ENCODE measurements around the gene TMPRSS3.

TMPRSS3 gene

GRCh38 chr21:42395905-42396651 is at the start of gene TMPRSS3:
Gene TMPRSS3, minus strand, starts transcription at chr21:42396052. Its CDS starts 635 bp downstream, at chr21:42395417.
- no peak within 1 kb of the TSS for H3K27ac Mint-ChIP-seq
- H3K4me1 Mint-ChIP-seq (ENCODE audit: low read depth) = no peaks in the 10 kb centered on the region
- H3K27me3 Mint-ChIP-seq = peaks cover 2% of the 10 kb centered on the region
- H3K9me3 Mint-ChIP-seq = no peaks in the 10 kb centered on the region
- intact Hi-C loops (cut with micrococcal nuclease) = no loop called here
- no peaks in the 10 kb centered on the region for H3K36me3 Mint-ChIP-seq (ENCODE audit: low read depth)
- no peak within 1 kb of the TSS for H3K4me3 Mint-ChIP-seq

- Mint-ChIP-seq H3K27ac (no peak overlapping the region), H3K27me3 (peaks cover 4% of the 10 kb centered on the region), H3K36me3 (ENCODE audit: low read depth) (no peaks in the 10 kb centered on the region), H3K4me1 (ENCODE audit: low read depth) (peaks cover 4% of the 10 kb centered on the region), H3K9me3 (no peaks in the 10 kb centered on the region), H3K4me3 (no peak overlapping the region)
- intact Hi-C loops (cut with micrococcal nuclease) = loop anchor here (10.0 kb wide), 1 partner anchor 111 kb away; no protein-coding TSS in a partner anchor
Observed at GRCh38 chr21:42445311-42445710, 49.5 kb upstream of the TMPRSS3 start.

GRCh38 chr21:42444745-42445059 is 48.9 kb upstream of the TMPRSS3 start:
- no peak overlapping the region for H3K27ac Mint-ChIP-seq

GRCh38 chr21:42443876-42444744 is 48.3 kb upstream of the TMPRSS3 start:
- peaks cover 4% of the 10 kb centered on the region for H3K27me3 Mint-ChIP-seq
- intact Hi-C loops (cut with micrococcal nuclease) = loop anchor here (10.0 kb wide), 1 partner anchor 109 kb away; no protein-coding TSS in a partner anchor

More at GRCh38 chr21:42444745-42445059, 48.9 kb upstream of the TMPRSS3 start:
- Mint-ChIP-seq H3K27me3 (peaks cover 4% of the 10 kb centered on the region), H3K9me3 (no peaks in the 10 kb centered on the region), H3K4me3 (no peak overlapping the region), H3K4me1 (ENCODE audit: low read depth) (peaks cover 2% of the 10 kb centered on the region), H3K36me3 (ENCODE audit: low read depth) (no peaks in the 10 kb centered on the region)
- intact Hi-C loops (cut with micrococcal nuclease) = loop anchor here (10.0 kb wide), 1 partner anchor 110 kb away; no protein-coding TSS in a partner anchor

GRCh38 chr21:42443181-42443785 is 47.4 kb upstream of the TMPRSS3 start:
- no peaks in the 10 kb centered on the region for H3K9me3 Mint-ChIP-seq
- H3K27ac Mint-ChIP-seq = no peak overlapping the region

More at GRCh38 chr21:42443876-42444744, 48.3 kb upstream of the TMPRSS3 start:
- no peaks in the 10 kb centered on the region for H3K9me3 Mint-ChIP-seq
- H3K4me1 Mint-ChIP-seq (ENCODE audit: low read depth) = peaks cover 8% of the 10 kb centered on the region
- no peak overlapping the region for H3K27ac Mint-ChIP-seq
- no peaks in the 10 kb centered on the region for H3K36me3 Mint-ChIP-seq (ENCODE audit: low read depth)
- H3K4me3 Mint-ChIP-seq = no peak overlapping the region

GRCh38 chr21:42441963-42442362 is 46.1 kb upstream of the TMPRSS3 start:
- H3K4me3 Mint-ChIP-seq = no peak overlapping the region
- intact Hi-C loops (cut with micrococcal nuclease) = loop anchor here (10.0 kb wide), 1 partner anchor 107 kb away; no protein-coding TSS in a partner anchor
- peaks cover 10% of the 10 kb centered on the region for H3K4me1 Mint-ChIP-seq (ENCODE audit: low read depth)
- peaks cover 10% of the 10 kb centered on the region for H3K27me3 Mint-ChIP-seq
- no peak overlapping the region for H3K27ac Mint-ChIP-seq
- H3K9me3 Mint-ChIP-seq = no peaks in the 10 kb centered on the region
- no peaks in the 10 kb centered on the region for H3K36me3 Mint-ChIP-seq (ENCODE audit: low read depth)

More at GRCh38 chr21:42443181-42443785, 47.4 kb upstream of the TMPRSS3 start:
- no peak overlapping the region for H3K4me3 Mint-ChIP-seq
- H3K4me1 Mint-ChIP-seq (ENCODE audit: low read depth) = peaks cover 10% of the 10 kb centered on the region
- intact Hi-C loops (cut with micrococcal nuclease) = loop anchor here (10.0 kb wide), 1 partner anchor 108 kb away; no protein-coding TSS in a partner anchor
- H3K36me3 Mint-ChIP-seq (ENCODE audit: low read depth) = no peaks in the 10 kb centered on the region
- H3K27me3 Mint-ChIP-seq = peaks cover 8% of the 10 kb centered on the region

GRCh38 chr21:42440187-42440792 is 44.4 kb upstream of the TMPRSS3 start:
- Mint-ChIP-seq H3K4me1 (ENCODE audit: low read depth) (peaks cover 10% of the 10 kb centered on the region), H3K9me3 (no peaks in the 10 kb centered on the region), H3K27me3 (peaks cover 8% of the 10 kb centered on the region), H3K36me3 (ENCODE audit: low read depth) (no peaks in the 10 kb centered on the region), H3K4me3 (no peak overlapping the region), H3K27ac (no peak overlapping the region)
- intact Hi-C loops (cut with micrococcal nuclease) = loop anchor here (10.0 kb wide), 1 partner anchor 105 kb away; no protein-coding TSS in a partner anchor

GRCh38 chr21:42439284-42440186 is 43.7 kb upstream of the TMPRSS3 start:
- Mint-ChIP-seq H3K27ac (no peak overlapping the region), H3K27me3 (peaks cover 14% of the 10 kb centered on the region), H3K4me3 (no peak overlapping the region), H3K4me1 (ENCODE audit: low read depth) (peaks cover 10% of the 10 kb centered on the region), H3K36me3 (ENCODE audit: low read depth) (no peaks in the 10 kb centered on the region), H3K9me3 (no peaks in the 10 kb centered on the region)
- intact Hi-C loops (cut with micrococcal nuclease) = loop anchor here (10.0 kb wide), 1 partner anchor 105 kb away; no protein-coding TSS in a partner anchor

GRCh38 chr21:42438316-42439205 is 42.7 kb upstream of the TMPRSS3 start:
- H3K36me3 Mint-ChIP-seq (ENCODE audit: low read depth) = no peaks in the 10 kb centered on the region
- H3K27me3 Mint-ChIP-seq = peaks cover 14% of the 10 kb centered on the region
- H3K27ac Mint-ChIP-seq = no peak overlapping the region
- H3K4me1 Mint-ChIP-seq (ENCODE audit: low read depth) = peaks cover 10% of the 10 kb centered on the region
- no peak overlapping the region for H3K4me3 Mint-ChIP-seq
- no peaks in the 10 kb centered on the region for H3K9me3 Mint-ChIP-seq
- intact Hi-C loops (cut with micrococcal nuclease) = no loop called here

- no peaks in the 10 kb centered on the region for H3K36me3 Mint-ChIP-seq (ENCODE audit: low read depth)
Observed at GRCh38 chr21:42437786-42438185, 41.9 kb upstream of the TMPRSS3 start.

GRCh38 chr21:42436914-42437313 is 41.1 kb upstream of the TMPRSS3 start:
- no peak overlapping the region for H3K4me3 Mint-ChIP-seq

More at GRCh38 chr21:42437786-42438185, 41.9 kb upstream of the TMPRSS3 start:
- Mint-ChIP-seq H3K9me3 (peaks cover under 1% of the 10 kb centered on the region), H3K27me3 (peaks cover 17% of the 10 kb centered on the region), H3K27ac (no peak overlapping the region), H3K4me1 (ENCODE audit: low read depth) (peaks cover 10% of the 10 kb centered on the region), H3K4me3 (no peak overlapping the region)
- intact Hi-C loops (cut with micrococcal nuclease) = no loop called here

GRCh38 chr21:42435833-42436232 is 40.0 kb upstream of the TMPRSS3 start:
- no peak overlapping the region for H3K4me3 Mint-ChIP-seq
- no peak overlapping the region for H3K27ac Mint-ChIP-seq
- H3K27me3 Mint-ChIP-seq = peaks cover 17% of the 10 kb centered on the region
- H3K9me3 Mint-ChIP-seq = peaks cover 6% of the 10 kb centered on the region
- intact Hi-C loops (cut with micrococcal nuclease) = no loop called here
- no peaks in the 10 kb centered on the region for H3K36me3 Mint-ChIP-seq (ENCODE audit: low read depth)
- H3K4me1 Mint-ChIP-seq (ENCODE audit: low read depth) = peaks cover 16% of the 10 kb centered on the region

More at GRCh38 chr21:42436914-42437313, 41.1 kb upstream of the TMPRSS3 start:
- Mint-ChIP-seq H3K9me3 (peaks cover 6% of the 10 kb centered on the region), H3K4me1 (ENCODE audit: low read depth) (peaks cover 10% of the 10 kb centered on the region), H3K36me3 (ENCODE audit: low read depth) (no peaks in the 10 kb centered on the region), H3K27me3 (peaks cover 17% of the 10 kb centered on the region), H3K27ac (no peak overlapping the region)
- intact Hi-C loops (cut with micrococcal nuclease) = no loop called here

Measured in dendritic cell treated with granulocyte-macrophage colony-stimulating factor and Interleukin-4, amounts not matched to agents 40 ng/mL and 50 ng/mL, for 4 days (primary cell).